GM12801 (cell line): Measurements from ENCODE around the gene ARRDC5.

Experiments used
- TF ChIP-seq, protein P1 (sequence below): IDR thresholded peaks from one replicate; pipeline ENCODE4 v1.5.1; 2011; ENCODE audit warnings: control low read depth; ENCODE audit not compliant: insufficient read length; ENCODE audit errors: extremely low read depth

The ARRDC5 gene

GRCh38 chr19:4929186-4929585 is 26.5 kb upstream of the ARRDC5 start:
- TF ChIP-seq, protein P1, sequence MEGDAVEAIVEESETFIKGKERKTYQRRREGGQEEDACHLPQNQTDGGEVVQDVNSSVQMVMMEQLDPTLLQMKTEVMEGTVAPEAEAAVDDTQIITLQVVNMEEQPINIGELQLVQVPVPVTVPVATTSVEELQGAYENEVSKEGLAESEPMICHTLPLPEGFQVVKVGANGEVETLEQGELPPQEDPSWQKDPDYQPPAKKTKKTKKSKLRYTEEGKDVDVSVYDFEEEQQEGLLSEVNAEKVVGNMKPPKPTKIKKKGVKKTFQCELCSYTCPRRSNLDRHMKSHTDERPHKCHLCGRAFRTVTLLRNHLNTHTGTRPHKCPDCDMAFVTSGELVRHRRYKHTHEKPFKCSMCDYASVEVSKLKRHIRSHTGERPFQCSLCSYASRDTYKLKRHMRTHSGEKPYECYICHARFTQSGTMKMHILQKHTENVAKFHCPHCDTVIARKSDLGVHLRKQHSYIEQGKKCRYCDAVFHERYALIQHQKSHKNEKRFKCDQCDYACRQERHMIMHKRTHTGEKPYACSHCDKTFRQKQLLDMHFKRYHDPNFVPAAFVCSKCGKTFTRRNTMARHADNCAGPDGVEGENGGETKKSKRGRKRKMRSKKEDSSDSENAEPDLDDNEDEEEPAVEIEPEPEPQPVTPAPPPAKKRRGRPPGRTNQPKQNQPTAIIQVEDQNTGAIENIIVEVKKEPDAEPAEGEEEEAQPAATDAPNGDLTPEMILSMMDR: no peak

GRCh38 chr19:4923276-4923747 is 20.6 kb upstream of the ARRDC5 start:
- TF ChIP-seq, protein P1: no peak

DNA sequence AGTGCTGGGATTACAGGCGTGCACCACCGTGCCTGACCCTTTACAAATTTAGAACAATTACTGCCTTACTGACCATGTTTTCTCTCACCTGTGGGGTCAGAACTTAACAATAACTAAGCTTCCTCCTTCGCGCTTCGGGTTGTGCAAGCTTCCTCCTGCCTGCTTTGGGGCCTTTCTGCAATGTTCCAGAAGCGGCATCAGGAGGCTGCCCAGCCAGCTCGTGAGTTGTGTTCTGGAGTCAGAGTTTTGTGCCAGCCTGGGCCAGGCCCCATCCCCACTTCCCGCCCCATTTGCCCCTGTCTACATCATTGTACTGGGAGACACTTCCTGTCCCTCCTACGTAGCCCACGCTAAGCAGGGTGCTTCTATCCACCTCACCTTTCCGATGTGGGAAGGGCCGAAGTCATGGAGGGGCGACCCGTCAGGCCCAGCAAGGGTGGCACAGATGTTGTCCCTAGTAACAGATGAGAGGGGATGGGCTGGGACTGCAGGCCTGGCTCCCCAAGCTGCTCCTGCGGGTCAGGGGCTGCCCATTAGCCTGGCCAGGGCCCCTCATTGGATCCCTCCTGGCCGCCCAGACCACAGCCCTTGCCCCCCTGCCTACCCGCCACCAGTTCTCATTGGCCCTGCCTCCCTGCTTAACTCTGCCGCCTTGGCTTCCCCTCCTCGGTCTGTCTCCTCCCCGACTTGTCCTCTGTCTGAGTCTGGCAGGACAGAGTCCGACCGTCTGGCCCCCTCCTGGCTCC is 20.0 kb upstream of the ARRDC5 start:
- TF ChIP-seq, protein P1: no peak

GRCh38 chr19:4916292-4917082 is 13.8 kb upstream of the ARRDC5 start:
- TF ChIP-seq, protein P1: no peak

- TF ChIP-seq, protein P1: no peak
These were observed 12.2 kb upstream of the ARRDC5 start for GRCh38 chr19:4914736-4915501.

DNA sequence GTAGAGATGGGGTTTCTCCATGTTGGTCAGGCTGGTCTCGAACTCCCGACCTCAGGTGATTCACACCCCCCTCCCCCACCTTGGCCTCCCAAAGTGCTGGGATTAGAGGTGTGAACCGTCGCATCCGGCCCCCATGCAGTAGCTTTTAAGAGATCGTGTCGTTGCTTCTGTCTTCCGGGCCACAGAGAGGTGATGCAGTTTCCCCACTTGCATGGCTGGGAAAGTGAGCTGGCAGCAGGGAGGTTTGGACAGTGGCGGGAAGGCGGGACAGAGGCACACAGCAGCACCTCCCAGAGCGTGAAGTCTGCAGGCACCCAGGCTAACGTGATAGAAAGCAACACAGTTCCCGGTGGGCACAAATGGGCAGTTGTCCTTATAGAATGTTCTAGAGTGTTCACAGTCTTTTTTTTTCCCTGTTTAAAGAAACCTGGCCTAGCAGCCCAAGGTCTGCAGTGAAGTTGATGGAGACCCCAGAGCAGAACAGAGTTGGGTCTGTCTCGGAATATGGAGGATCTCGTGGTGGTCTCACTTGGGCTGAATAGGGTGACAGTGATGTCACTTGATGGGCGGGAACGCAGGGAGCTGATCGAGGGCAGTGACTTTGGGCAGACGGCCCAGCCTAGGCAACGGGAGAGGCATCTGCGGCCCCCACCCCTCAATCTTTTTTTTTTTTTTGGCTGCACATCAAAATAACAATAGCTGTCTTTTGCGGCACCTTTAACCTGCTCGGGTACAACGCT is 11.5 kb upstream of the ARRDC5 start:
- TF ChIP-seq, protein P1: no peak
